ENCODE data around the gene BLTP2.

- no peak for TF ChIP-seq CTCF (IDR thresholded peaks at IDR 0.05)
- no peak for TF ChIP-seq POLR2A (IDR thresholded peaks at IDR 0.05; ENCODE audit: low read depth)
- no peak for TF ChIP-seq EP300 (IDR thresholded peaks at IDR 0.05)
- TF ChIP-seq POLR2AphosphoS5 (IDR thresholded peaks at IDR 0.05), result no peak
These were observed 31.0 kb downstream of the BLTP2 start, which contains the start of gene RSKR for GRCh38 chr17:28613931-28614381.
